Fibroblast of upper back skin (primary cell): Measurements from ENCODE around the gene LDB2.

Source experiments
- DNase-seq: peaks from one replicate; pipeline ENCODE4 v3.0.0-alpha.2; 2013

Gene LDB2

DNA sequence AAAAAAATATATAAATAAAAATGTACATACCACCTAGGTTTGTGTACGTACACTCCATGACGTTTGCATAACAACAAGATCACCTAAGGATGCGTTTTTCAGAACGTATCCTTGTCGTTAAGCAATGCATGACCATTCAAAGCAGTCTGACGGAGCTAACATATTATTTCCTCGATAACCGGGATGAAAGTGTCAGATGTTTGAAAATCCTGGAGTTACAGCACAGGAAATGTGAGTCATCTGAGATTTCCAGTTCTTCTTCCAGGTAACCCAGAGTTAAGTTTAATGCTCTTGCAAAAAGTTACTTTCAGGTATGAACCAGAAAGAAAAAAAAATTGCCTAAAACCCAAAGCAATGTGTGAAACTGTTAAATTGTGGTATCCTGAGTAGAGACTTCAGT, 107.9 kb downstream of the LDB2 start:
- DNase-seq = no peak

DNA sequence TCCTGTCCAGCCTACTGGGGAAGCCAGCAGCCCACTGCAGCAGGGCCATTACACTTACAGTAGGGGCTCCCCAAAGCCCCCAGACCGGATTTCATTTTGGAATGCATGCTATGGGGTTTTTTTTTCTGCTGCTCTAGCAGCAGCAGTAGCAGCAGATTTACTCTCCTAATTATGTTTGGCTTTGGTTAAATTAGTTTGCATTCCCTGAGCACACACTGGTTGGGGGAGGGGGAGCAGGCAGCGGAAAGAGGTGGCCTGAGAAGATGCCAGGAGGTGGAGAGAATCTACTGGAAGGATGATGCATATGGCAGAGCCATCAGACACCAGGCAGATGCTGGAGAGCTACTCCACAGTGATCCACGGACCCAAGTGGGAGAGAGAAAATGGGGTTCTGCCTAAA, 109.6 kb downstream of the LDB2 start:
- no peak for DNase-seq

DNA sequence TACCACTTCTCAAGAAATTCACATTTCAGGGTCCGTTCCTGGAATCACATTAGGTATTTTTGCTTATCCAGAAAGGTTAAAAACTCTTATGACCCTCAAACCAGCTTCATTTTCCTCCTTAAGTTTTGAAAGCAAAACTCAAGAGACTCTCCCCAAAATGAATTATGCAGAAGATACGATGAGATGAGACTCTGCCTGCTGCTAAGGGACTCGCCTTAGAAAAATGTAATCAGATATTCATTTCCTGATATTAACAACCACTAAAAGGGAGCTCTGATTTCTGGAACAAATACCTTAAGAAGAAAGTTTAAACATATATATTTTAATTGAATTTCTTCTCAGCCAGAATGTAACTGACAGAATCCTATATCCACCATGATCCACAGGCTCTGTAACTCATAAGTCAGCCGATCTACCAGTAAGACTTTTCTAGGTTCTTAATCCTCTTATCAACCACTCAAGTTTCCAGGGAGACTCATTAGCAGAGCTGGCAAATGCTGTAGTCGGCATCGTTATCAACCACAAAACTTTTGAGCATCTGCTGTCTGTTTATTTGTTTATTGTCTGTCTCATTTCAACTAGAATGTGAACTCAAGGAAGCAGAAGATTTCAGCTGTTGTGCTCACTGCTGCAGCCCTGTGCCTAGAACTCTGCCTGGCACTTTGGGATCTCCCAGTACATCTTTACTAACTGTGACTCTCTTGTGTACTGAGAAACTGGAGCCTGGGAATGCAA, 112.5 kb downstream of the LDB2 start:
- DNase-seq = peak; percentile 26

DNA sequence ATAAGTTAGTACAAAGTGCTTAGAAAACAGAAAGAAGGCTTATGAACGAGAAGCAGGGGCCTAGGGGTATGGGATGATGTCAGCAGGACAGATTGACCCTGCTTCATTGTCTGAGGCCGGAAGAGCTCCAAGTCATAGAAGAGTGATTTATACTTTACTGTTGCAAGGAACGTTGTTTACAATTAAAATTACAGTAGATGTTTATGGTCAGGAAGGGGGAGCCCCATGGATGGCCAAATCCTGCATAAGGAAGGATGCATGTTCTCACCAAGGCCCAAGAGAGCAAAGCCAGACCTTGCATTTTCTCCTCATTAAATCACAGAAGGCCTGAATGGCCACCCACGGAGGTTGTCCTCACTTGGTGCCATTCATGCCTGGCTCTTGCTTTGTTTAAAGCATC, 115.3 kb downstream of the LDB2 start:
- no peak for DNase-seq

DNA sequence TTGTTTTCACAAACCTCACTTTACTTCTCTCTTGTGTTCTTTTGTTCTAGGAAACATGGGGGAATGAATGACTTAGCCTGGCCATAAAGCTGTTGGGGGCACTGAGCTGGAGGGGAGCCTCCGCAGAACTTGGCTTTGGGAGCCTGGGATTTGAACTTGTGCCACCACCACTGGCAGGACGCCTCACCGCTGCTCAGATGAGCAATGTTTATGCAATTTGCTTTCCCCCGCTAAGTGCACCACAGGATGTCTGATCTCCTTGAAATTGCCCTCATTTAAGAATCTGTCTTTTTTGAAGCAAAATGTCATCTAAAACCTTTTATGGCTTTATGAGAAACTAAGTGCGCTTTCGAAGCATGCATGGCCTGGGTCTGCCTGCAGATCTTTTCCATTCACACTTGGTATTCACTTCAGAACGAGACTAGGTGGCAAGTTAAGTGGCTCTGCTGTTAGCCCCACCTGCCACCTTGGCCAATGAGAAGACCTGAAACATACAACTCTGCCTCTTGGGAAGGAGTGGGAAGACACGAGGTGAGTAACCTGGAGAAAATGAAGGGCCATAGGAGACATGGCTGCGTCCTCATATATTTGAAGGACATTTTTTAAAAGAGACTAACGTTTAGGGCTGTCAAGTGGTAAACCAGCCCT, 119.3 kb downstream of the LDB2 start:
- DNase-seq = peak; percentile 79

DNA sequence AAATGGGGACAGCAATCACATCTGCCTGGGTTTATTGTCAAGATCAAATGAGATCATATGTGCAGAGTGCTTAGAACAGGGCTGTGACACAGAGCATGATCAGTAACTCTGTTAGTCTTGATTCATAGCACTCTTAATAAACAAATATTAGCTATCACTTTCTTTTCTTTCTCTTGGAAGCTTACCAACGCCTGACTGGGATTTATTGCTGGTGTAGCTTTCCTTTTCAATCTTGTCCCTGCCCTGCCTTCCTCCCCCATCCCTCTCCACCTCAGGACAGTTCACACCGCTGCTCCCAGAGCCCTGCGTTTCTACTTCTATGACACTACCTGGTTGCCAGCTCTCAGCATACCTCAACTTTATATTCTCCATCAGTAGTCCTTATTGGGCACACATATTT, 120.7 kb downstream of the LDB2 start:
- DNase-seq = no peak

DNA sequence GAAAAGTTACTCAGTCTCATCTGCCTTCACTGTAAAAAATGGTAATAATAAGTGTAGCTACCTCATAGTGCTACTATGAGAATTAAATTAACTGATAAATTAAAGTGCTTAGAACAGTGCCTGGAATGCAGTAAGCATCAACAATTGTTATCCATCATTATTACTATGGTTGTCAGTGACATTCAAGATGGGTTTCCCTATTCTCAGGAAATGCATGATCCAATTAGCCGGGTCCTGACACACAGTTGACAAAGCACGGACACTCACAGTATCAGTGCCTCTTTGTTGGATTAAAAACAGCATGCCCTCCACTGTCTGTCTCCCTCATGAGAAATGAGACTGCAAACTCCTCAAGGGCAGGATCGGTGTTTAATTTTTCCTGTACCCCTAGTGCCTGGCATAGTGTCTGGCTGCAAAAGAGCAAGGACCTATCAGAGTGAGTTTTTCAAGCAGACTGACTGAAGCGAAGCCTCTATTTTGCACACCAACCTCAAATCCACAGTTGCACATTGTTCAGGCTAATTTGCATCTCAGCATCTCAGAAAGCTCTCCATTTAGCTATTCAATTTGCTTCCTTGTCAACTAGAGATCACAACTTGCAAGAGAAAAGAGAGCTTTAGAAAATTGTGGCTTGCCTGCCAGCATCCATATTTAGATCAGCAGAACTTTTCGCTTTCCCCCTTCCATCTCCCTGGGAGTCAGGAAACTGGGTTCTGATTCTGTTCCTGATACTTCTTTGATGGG, 122.9 kb downstream of the LDB2 start:
- no peak for DNase-seq

DNA sequence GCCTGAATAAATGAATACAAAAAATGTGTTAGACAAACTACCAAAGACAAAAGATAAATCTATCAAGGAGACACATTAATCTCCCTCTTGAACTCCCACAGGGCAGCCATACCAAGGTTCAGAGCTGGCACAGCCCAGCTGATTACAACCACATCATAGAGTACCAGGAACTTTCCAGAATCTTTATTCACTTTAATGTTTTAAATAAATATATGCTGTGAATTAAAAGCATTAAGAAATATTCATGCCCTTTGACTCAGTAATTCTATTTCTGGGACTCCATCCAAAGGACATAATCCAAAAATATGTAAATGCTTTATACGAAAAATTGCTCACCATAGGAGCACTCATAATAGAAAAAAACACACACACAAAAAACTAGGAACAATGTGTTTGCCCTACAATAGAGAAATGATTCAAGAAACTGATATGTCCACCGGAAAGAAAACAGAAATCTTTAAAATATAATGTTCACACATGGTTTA, 126.0 kb downstream of the LDB2 start:
- DNase-seq = peak; percentile 86

DNA sequence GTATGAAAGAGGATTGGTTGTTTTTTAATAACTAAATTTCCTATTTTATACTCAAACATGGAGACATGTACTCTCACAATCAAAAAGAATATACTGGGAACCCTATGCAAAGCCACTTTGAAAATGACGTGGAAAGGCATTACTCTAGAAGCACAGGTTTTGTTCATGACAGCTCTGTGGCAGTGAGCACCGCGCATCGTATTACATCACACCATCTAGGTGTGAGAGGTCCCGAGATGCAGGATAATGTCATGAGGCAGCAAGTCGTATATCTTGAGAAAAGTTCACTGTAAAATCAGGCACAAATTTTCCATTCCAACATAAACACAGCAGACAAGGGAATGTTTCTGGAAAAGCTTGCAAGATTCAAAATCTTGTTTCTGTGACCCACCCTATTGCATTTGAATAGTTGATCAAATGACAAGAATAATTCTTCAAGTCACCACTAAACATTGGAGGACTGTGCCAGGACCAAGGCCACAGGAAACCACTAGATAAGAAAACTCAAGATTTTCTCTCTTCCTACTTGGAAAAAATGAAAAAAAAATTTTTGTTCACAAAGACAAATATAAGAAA, 127.6 kb downstream of the LDB2 start:
- no peak for DNase-seq

DNA sequence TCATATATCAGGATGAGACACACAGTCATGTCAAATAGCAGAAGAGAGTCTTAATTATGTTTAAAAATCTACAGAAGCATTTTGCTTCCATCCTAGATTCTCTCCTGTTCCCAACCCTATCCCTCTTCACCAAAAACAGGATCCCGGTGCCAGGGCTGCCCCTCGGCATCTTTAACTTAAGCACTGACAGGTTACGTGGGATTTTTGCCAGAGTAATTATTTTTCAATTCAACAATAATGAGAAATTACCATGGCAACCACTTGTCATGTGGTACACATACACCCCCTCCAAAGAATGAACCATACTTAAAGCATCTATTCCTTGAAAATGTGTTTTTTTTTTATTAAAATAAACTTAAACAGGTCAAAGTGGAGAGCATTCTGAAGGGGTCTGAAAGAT, 130.6 kb downstream of the LDB2 start:
- DNase-seq = no peak

DNA sequence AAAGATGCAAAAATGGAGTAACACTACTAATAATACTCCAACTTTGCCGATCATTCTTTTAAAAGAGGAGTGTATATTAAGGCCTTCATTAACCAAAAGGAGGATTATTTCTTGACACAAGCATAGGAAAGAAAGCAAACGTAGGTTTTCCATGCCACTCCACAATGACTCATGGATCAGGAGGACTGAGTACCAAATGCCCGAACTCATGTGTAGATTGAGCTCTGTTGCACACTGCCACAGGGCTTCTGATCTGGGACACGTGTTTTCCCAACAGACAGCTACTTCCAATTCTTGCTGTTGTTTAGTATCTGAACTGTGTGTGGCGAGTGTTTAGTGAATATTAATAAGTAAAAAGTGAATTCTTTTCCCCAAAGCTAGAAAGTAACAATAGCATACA, 131.2 kb downstream of the LDB2 start:
- no peak for DNase-seq

DNA sequence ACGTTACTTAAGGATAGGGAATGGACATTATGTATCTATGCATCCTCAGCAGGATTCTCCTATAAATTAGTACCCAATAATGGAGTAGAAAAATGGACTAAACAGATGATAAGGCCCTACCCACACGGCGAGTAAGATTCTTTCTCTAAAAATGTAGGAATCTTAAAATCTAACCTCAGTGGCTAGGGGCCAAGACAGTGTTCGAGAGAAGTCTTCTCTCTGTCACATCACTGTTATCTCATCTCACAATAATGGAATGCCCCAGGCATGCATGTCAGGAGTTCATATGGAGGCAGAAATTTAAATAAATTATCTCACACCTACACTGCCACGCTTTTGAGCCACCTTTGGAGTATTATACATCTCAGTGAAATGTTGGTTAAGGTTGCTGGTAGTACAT, 132.9 kb downstream of the LDB2 start:
- peak; percentile 54 for DNase-seq

DNA sequence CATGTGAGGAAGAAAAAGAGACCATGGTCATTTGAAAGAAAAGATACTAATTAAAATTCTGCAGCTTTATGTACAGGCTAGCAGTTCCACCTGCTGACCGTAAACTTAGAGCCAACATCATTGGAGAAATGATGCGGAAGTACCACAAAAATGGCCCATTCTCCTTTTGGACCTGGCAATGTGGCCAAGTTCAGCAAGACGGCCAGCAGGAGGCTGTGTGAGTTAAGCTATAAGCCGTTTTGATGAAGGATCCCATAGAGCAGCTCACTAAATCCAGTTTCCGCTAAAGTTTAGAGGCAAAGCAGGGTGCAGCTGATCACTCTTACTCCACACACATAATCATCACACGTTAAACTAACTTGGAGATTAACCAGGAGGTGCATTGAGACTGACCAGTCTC, 133.8 kb downstream of the LDB2 start:
- DNase-seq = no peak

DNA sequence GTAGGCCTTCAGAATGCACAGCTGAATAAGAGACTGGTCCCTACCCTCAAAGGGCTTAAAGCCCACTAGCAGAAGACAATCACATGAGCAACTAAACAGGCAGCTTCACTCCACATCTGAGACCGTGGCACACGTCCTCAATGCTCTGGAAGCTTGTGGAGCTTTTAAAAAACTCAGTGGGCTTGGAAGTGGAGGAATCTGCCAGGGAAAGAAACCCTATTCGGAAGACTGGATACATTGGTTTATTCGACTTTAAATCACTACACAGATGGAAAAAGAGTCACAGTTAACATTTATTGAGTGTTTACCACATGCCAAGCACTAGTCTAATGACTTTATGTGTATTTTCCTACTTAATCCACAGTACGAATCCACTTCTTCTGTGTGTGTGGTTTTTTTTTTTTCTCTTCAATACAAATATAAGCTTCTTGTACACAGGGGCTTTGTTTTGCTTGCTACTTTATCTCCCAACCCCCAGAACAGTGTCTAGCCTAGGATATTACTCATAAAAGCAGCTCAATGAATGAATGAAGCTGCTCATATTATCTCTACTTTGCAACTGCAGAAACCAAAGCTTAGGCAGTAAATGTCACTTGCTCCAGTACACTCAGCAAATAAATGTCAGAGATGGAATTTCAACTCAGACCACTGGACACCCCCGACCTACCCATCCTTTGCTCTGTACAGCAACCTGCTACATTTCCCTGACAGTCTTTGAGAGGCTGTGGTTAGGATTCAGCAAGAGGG, 137.7 kb downstream of the LDB2 start:
- no peak for DNase-seq

DNA sequence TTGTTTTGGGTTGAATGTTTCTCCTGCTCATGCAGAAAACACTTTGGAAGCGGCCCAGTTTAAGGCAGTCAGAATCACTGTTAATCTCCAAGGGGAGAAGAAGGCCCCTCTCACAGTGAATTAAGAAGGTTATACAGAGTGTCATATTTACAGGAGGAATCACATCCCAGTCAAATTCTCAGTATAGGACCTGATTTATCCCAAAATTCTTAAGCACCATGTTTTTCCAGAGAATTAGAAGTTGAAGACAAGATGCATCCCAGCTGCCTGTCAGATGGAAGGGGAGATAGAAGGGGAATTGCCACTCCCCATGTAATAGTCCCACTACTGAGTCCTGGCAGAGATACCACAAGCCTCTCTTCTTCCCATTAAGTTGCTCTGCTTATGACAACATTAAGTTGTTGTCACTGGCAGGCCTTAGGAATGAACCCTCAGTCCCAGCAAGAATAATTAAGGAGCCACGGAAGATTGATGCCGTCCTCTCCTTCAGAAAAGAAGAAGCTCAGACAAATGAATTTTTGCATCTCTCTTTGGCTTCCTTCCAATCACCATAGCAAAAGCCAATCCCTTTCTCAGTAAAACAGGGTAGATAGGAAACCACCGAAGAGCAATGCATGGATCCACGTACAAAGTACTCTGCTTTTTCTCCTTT, 138.4 kb downstream of the LDB2 start:
- no peak for DNase-seq

DNA sequence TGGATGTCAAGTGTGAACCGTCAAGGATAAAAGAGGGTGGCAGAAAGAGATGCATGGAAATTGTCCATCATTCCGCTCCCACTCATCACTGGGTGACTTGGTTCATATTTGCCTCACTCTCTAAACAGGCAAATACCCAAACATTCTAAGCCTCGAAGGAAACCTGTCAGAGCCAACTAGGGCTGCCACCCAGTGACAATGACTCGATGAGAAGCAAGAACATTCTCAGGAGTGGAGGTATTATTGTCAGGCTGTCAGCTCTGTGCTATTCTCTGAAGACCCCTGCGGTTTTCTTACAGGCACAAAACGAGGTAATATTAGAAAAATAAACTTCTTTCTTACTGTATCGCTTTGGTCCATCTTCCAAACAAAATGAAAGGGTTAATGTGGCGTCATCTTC, 139.6 kb downstream of the LDB2 start:
- no peak for DNase-seq

DNA sequence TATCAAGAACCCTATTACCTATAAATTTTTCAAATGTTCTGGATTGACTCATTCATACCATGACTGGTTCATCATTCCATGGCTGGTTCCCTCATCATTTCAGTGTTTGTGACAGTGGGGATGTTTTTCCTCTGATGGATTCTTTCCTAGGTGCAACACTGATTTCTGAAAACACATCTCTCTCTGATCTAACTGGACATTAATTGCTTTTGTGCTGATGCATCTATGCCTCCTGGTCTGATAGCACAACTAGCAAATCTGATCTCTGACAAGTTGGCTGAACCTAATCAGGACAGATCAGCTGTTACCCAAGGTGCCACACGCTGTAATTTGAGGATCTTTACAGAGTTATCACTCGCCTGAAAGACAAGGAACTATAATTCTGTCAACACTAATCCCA, 140.2 kb downstream of the LDB2 start:
- no peak for DNase-seq

DNA sequence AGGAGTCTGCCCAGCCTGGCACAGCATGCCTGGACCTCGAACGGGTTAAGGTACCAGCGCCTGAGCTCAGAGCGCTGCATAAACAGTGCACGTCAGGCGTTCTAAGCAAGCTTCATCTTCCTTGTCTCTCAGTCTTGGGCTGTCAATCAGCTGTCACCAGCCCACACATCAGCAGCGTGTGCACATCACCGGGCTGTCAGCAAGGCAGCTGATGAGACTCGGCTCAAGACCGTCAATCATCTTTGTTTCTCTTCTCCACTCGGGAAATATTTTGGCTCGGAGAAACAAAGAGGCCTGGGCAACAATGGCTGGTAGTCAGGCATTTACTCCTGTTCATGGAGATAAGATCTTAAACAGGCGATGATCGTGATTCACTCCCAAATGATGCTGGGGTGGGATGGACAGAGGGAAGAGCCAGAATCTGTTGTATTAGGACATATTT, 141.3 kb downstream of the LDB2 start:
- DNase-seq = peak; percentile 78

DNA sequence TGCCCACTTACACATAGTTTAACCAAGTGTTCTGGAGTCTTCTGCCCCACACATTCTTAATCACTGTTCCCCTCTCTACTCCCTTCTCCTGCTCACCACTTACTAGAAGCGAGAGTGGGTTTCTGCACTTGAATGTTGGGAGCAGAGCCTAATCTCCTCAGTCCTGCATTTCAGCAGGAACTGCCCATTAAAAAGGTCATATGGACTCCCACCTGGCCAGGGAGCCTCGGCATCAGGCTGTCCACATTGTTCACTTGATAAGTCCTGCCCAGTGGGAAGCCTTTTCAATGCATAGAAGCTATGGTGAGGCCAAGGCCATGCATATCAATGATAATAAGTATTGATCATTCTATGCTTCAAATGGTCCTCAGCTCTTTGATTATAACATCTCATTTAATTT, 144.3 kb downstream of the LDB2 start:
- DNase-seq = no peak

DNA sequence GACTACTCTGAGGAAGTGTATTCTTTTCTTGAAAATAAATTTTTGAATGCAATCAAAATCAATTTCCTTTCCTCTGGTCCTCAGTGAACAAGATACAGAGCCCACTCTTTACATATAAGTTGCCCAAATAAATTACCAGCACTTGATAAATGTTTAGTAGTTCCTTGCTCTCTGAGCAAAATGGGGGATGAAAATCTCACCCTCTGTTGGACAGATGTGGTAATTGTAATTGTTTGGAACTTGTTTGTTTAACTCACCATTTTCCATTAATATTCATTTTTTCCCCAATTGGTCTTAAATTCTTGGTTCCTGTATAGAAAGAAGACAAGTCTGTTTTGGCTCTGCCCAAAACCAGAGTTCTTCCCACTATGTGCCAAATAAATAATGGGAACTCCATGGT, 146.3 kb downstream of the LDB2 start:
- no peak for DNase-seq

DNA sequence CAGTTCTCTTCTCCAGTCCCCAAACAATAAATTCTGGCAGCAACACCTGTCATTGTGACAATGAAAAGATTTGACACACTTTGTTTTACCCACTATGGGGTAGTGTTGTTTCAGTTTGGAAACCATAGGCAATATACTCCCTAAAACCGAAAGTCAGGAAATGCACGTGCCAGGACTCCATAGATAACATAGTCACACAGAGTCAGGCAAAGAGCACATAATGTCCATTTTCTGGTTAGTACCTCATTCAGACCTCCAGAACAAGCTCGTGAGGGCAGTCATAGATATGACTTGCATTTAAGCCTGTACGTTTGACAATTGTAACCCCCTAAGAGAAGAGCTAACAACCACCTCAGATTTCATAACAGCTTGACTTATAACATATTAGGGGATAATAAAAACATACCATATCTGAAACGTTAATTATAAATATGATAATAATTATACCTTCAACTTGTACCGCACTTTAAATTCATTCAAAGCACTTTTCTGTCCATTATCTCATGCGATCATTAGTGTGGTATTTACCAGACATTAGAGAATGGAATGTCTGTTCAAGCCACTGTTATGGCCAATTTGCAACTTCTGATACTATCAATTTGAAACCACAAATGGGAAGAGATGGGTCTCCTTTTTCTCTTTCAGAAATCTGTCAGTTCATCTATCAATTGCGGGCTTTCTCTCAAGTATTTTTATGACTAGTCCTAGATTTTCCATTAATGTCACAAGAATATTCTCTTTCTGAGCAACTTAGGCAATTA, 147.4 kb downstream of the LDB2 start:
- DNase-seq = peak; percentile 36

DNA sequence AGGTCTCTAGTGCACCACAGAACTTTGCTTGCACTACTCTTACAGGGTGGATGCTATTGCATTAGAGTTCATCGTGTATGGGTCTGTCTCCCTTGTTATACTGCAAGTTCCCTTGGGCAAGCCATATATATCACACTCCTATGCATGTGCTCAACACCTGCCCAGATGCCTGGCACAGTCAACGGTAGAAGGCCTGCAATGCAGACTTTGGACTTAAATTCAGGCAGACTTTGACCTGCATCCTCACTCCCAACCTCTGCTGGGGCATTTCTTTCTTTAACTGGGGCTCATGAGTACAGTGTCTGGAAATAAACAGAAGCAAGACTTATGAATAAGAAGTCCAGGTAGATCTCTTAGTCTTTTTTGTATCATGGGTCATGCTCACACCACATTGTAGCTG, 148.2 kb downstream of the LDB2 start:
- DNase-seq = no peak
